Stimulated activated CD4-positive, alpha-beta T cell treated with anti-CD3 and anti-CD28 coated beads, Interleukin-15, amount 100 ng/mL, for 24 hours (primary cell): Measurements from ENCODE around the gene BIK.

Experiments used
- DNase-seq: peaks from one replicate; pipeline ENCODE4 v3.0.0-alpha.2; 2020

BIK gene

DNA sequence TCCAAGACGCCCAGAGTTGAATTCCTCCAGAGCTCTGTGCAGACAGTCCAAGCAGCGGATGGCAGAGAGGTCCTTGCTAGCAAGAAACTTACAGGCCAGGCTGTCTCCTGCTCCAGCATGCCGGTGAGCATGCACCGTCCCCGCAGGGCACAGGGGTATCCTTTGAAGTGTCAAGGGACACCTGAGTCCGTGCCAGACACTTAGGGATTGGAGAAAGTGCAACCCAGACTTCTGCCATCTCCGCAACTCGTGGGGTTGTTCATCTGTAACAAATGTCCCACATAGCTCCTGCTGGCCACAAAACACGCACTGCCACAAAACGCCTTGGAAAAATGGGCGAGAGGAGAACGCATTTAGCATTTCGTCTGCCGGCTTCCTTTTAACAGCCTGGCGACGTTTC lies 54.1 kb downstream of the BIK start:
- no peak for DNase-seq

DNA sequence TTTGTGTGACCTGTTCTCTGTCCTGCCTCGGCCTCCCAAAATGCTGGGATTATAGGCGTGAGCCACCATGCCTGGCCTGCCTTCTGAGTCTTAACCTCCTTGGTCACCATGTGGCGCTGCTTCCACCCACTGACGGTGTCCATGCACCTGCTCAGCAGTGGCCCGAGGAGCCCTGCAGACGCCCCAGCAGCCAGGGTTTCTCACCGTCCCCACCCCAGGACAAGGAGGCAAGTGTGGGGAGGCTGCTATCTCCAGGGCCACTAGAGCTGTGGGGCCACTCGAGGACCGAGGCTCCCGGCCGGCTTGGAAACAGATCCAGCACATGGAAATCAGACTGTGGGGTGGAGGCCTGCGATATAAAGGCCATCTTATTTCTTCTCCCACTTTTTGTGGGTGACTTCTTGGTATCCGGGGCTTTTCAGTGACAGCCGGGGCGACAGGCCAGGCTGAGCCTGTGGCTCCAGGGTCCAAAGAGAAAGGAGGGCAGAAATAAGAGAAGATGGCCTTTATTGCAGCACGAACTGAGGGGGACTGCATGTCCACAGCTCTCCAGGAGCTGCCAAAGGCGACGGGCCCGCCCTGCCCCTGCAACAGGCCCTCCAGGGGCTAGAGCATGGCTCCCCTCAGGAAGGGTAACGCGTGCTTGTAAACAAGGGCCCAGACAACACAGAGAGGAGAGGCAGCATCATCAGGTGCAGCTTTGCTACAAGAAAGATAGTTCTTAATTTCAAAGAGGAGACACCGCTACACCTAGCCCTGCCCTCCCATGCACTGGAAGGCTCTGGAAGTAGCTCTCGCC lies 55.8 kb downstream of the BIK start:
- no peak for DNase-seq

GRCh38 chr22:43167001-43167589 lies 56.5 kb downstream of the BIK start:
- no peak for DNase-seq

DNA sequence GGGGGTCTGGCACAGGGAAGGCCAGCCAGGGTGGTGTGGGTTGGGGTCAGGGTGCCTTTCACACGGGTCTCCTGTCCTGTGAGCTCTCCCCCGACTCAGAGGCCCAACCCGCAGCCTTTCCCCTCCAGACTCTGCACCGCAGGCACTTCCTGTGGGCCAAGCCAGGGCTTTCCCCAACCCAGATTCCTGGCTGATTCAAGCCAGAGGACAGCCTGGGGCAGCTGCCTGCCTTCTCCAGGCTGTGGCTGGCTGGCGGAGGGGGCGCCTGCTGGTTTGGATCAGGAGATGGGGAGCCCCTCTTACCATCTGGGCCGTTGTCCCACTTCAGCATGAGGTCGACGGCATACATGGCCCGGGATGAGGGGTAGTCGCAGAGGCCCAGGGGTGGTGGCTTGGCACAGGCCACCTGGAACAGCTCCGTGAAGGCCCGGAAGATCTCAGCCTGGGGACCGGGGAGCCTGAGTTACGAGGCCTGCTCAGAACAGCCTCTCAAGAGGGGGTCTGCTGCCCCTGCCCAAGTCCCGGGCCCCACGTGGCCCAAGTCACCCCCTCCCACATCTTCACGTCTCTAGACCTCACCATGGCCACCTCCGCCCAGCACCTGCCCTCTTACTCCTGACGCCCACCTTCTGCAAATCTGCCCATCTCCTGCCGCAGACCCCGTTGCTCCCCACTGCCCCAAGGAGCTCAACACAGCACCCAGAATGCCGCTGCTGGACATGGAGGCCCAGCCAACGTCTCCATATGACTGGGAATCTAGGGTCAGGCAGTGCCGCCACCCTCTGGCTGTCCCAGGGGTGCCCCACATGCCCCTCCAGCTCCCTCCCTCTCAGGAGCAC lies 58.1 kb downstream of the BIK start:
- DNase-seq, result no peak

GRCh38 chr22:43169310-43170130 lies 59.0 kb downstream of the BIK start:
- DNase-seq, result no peak

- no peak for DNase-seq
These were observed 59.6 kb downstream of the BIK start for GRCh38 chr22:43170131-43170480.

- DNase-seq, result no peak
These were observed 60.5 kb downstream of the BIK start for GRCh38 chr22:43171019-43171491.

DNA sequence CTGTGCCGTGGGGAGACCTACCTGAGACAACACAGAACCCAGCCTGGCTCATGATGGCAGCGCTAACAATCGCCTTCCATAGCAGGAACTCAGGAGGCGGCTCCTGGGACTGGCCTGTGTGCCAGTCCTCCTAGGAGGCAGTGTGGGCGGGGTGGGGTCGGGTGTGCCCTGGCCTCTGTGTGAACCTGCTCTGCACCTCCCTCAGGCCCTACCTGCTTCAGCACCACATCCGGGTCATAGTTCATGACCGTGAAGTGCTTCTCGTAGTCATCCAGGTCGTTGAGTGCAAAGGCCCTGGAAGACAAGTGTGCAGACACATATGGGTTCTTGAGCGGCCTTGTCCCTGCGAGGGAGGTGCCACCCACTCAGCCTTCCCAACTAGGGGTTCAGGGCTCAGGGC lies 61.1 kb downstream of the BIK start:
- DNase-seq, result no peak

DNA sequence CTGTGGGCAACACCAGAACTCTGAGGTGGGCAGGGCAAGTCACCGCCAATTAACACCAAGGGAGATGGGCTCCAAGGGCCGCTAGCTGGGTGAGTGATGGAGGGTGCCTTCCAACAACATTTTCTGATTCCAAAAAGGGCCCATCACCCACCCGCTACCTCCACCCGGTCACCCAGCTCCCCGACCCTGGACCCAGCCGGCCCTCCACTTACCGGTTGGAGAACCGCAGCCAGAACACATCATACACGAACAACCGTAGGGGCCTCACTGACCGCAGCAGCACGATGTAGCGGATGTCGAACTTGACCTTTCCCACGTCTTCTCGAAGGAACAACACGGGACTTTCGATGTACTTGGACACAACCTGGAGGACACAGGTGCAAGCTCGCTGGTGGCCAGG lies 61.6 kb downstream of the BIK start:
- no peak for DNase-seq

- DNase-seq, result no peak
These were observed 63.0 kb downstream of the BIK start for GRCh38 chr22:43173566-43173965.

DNA sequence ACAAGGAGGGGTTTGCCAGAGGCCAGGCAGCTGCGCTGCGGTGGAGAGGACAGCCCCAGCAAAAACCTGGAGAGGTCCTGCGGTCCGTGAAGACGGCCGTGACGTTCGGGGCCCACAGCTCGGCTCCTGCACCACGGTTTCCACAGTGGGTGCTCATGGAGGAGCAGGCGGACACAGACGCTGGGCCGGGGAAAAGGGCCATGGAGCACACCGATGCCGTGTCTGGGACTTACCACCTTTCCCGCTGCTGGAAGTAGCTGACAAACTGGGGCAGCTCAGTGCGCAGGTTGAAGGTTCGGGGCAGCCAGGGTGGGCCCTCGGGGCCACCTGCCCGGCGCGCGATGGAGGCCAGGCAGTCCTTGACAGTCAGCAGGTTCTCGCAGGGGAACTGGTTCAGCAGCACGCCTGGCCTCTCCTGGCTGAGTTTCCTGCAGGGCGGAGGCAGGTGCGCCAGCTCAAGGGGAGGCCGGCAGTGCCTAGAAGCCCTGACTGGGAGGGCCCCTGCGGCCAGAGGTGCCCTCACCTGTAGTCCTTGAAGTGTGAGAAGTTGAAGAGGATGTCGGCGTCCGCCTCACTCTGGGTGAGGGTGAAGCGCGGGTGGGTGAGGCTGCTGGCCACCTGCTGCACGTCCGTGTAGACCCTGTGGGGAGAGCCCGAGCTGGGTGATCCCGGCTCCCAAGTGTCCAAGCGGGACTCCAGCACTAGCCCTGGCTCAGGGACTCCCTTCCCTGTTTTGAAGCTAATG lies 63.6 kb downstream of the BIK start:
- DNase-seq, result no peak

DNA sequence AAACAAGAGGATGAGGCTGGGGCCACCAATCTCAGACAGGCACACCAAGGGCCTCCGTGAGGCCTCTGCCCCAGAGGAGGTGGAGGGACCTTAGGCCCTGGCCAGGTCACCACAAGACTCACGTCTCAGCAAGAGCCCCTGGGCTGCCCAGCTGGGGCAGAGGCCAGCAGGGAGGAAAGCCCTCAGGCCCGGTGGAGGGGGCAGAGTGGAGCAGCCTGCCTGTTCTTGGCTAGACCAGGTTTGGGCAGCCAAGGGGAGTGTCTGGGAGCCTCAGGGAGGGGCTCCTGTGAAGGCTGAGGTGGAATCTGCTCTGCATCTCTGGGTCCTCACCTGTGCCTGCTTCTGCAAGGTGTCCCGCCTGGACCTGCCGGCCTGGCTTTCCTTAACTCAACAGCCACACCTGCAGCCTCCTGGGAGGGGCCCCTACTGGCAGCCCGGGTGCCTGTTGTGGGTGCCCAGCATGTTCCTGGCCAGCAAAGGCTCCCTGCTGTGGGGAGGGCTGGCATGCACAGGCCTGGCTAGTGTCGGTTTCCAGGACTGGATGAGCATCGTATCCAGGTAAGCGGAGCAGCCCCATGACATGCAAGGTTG lies 64.5 kb downstream of the BIK start:
- no peak for DNase-seq

DNA sequence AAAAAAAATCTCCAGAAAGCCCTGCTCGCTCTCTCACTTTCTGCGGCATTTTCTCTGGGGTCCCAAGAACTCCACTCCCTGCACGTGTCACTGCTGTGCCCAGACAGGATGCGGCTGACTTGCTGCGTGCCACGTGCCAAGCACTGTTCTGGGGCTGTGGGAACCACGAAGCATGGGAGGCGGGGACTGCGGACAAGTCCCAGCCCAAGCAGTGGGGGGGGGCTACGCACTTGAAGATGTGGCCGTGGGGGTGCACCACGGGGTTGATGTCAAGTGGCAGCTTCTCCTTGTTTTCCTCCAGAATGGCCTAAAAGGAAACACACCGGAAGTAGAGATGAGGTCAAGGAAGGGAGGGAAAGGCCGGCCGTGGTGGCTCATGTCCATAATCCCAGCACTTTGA lies 65.5 kb downstream of the BIK start:
- DNase-seq, result no peak

GRCh38 chr22:43177479-43177878 lies 66.9 kb downstream of the BIK start:
- DNase-seq, result no peak
